Kidney tubule cell (primary cell): ENCODE results near the gene LAG3.
A peak's percentile ranks its signal among the peaks of the same experiment; 100 is the strongest.

Experiments
- DNase-seq: peaks from one replicate; pipeline ENCODE4 v3.0.0-alpha.2; 2018; ENCODE audit warnings: low spot score

The LAG3 gene

DNA sequence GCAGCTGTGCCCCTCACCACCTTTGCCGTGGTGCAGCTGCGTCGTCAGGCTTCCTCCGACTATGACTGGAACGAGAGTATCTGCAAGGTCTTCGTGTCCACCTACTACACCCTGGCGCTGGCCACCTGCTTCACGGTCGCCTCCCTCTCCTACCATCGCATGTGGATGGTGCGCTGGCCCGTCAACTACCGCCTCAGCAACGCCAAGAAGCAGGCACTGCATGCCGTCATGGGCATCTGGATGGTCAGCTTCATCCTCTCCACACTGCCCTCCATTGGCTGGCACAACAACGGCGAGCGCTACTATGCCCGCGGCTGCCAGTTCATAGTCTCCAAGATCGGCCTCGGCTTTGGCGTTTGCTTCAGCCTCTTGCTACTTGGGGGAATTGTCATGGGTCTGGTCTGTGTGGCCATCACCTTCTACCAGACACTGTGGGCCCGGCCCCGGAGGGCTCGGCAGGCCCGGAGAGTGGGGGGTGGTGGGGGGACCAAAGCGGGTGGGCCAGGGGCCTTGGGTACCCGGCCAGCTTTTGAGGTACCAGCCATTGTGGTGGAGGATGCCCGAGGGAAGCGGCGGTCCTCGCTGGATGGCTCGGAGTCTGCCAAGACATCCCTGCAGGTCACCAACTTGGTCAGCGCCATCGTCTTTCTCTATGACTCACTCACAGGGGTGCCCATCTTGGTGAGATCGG is 51.9 kb downstream of the LAG3 start:
- no peak for DNase-seq

DNA sequence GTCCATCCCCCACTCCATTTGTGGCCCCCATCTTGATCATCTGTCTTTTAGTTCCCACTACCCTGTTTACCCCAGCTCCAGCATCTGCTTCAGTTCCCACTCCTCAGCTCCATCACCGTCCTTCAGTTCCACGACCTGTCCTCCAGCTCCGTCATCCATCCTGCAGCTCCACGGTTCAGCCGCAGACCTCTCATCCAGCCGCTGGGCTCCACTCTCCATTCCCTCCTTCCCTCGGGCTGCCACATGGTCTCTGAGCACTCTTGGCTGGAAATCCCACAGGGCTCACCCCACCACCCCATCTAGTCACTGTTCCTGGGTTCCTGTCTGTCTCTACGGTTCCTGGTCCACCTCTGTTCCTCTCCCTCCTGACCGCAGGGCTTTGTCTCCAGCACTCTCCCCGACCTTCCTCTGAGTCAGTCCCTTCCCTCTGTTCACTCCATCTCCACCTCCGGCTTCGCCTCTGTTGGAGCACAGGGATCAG is 52.6 kb downstream of the LAG3 start:
- DNase-seq = peak; percentile 23

DNA sequence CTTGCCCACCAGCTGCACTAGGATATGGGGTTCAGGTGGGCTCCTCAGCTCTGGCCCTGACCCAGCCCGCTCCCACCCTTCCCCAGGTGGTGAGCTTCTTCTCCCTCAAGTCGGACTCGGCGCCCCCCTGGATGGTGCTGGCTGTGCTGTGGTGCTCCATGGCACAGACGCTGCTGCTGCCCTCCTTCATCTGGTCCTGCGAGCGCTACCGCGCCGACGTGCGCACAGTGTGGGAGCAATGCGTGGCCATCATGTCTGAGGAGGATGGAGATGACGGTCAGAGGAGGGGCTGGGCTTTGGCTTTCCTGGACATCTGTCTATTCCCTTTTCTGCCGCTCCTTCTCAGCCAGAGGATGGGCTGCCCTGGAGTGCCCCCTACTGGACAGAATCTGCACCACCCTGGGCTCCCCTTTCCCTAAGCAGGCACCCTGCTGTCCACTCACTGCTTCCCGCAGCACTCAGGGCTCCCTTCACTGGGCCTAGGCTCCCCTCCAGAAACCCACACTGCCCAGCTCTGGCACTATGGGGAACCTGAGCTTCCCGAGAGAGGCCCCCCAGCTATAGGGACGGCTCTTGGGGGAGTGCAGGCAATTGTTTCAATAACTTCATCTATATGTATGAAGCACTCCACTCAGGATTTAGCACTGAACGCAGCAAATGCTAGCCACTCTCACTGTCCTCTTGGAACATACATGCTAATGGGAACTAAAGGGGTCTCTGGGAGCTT is 53.2 kb downstream of the LAG3 start:
- peak; percentile 81 for DNase-seq

DNA sequence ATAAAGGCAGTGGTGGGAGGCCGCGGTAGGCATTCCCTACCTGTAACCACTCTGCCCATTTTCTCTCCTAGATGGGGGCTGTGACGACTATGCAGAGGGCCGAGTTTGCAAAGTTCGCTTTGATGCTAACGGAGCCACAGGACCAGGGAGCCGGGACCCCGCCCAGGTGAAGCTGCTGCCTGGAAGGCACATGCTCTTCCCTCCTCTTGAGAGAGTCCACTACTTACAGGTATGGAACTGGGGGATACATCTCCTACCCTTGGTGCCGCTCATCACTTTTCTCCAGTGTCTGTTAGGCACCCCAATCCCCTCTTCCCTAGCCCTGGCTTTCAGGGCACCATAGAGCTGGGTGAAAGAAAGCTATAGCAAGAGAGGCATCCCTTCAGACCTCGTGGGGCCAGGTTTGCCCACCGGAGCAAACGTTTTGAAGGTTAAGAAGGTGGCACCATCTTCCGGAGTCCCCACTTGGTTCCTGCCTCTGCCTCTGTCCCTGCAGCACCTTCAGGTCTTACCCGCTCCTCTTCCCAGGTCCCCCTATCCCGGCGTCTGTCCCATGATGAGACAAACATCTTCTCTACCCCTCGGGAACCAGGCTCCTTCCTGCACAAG is 53.9 kb downstream of the LAG3 start:
- DNase-seq = no peak

DNA sequence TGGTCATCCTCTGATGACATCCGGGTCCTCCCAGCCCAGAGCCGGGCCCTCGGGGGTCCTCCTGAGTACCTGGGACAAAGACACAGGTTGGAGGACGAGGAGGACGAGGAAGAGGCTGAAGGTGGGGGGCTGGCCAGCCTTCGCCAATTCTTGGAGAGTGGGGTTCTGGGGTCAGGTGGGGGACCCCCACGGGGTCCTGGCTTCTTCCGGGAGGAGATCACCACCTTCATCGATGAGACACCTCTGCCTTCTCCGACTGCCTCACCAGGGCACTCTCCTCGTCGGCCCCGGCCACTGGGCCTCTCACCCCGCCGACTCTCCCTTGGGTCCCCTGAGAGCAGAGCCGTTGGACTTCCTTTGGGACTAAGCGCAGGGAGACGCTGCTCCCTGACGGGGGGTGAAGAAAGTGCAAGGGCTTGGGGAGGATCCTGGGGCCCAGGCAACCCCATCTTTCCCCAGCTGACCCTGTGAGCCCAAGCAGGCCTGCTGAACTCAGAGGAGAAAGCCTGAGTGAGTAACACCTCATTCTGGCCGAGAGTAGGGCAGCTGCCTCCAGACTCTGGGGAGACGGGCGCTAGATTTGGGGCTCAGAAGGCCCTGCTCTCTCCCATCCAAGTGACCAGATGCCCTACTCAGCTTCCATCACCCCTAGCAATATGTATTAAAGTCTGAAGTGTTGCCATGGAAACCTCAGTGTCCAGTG is 54.6 kb downstream of the LAG3 start:
- no peak for DNase-seq

DNA sequence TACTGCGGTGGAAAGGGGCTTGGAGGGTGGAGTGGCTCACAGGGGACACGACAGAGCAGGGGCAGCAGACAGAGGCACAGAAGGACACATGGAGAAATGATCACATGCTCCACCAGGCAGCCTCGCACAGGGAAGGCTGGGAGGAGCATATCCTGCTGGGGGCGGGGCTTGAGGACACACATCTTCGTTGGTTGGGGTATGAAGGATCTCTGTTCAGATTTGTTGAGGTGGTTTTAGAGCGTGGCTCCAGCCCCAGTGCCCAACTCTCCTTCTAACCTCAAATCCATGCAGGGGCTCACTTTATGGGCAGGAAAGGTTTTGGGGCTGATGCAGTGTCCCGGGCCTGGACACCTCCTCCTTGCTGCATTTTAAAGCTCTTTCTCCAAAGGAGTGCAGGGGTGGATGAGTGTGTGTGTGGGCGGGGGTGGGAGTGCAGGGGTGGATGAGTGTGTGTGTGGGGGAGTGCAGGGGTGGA is 55.2 kb downstream of the LAG3 start:
- DNase-seq = peak; percentile 64
